Cardiac fibroblast (primary cell): ENCODE results near the gene C10orf88.
A peak's percentile ranks its signal among the peaks of the same experiment; 100 is the strongest.

Experiments
- DNase-seq, 2 donors: peaks; one replicate each; pipeline versions ENCODE4 v3.0.0 to v3.0.0-alpha.2; 2010; ENCODE audit warnings: low read depth in 2 of 2
- H3K4me3 ChIP-seq, 2 donors: replicated peaks in 1 of 2; 1 replicate in 1 of 2; 2 replicates in 1 of 2; pipeline ENCODE4 v1.5.1; 2011; ENCODE audit warnings: low read depth in 2 of 2, low read length in 2 of 2, mild to moderate bottlenecking in 2 of 2, moderate library complexity in 1 of 2
- TF ChIP-seq, protein P1 (sequence below): IDR thresholded peaks from one replicate; pipeline ENCODE4 v1.5.1; 2011; ENCODE audit warnings: low read depth, mild to moderate bottlenecking, low read length, inconsistent platforms

The C10orf88 gene, protein sequence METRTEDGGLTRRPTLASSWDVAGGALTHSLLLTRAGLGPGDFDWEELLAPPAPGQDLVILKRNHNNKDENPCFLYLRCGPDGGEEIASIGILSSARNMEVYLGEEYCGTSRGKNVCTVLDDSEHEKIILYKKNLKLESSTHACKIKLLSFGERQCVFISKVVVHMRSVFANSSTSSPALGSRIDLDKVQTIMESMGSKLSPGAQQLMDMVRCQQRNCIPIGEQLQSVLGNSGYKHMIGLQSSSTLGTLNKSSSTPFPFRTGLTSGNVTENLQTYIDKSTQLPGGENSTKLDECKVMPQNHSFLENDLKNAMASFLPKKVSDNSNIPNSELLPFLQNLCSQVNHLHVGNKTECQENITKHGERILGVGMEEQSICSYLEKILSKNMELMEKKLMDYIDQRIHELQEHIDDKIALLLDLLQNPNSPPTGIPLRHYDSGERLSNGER

DNA sequence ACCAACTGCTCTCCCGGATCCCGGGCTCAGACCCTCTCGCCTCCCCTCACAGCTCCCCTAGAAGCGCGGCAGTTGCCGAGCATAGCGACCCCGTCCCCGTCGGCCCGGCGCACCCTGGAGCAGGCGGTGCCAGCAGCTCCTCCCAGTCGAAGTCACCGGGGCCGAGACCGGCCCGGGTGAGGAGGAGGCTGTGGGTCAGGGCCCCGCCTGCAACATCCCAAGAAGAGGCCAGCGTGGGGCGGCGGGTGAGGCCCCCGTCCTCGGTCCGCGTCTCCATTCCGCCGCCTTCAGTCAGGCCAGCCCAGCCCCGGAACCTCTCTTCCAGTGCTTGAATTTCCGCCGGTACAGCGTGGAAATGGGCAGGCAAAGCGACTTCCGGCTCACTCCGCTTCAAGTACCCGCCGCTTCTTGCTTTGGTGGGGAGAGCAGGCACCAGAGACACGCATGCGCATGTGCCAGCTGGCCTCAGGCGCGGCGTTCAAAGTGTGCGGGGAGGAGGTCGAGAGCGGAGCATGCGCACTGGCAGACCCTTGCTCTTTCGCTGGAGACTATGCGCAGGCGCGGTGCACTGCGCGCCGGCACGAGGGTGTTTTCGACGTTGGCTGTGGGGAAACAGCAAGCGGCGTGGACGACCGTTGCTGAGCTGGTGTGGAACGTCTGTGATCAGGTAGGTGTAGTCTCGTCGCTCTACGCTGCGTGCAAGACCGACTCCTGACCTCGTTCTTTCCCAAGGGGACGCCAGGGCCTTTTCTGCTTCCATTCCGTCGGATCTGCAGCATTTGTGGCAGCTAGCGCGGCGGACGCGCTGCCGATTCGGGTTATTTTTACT is at the start of gene C10orf88:
Gene C10orf88, minus strand, starts transcription at position 326 of the 829 bp plus-strand sequence. Its CDS starts 49 bp downstream, at position 277.
- TF ChIP-seq, protein P1, sequence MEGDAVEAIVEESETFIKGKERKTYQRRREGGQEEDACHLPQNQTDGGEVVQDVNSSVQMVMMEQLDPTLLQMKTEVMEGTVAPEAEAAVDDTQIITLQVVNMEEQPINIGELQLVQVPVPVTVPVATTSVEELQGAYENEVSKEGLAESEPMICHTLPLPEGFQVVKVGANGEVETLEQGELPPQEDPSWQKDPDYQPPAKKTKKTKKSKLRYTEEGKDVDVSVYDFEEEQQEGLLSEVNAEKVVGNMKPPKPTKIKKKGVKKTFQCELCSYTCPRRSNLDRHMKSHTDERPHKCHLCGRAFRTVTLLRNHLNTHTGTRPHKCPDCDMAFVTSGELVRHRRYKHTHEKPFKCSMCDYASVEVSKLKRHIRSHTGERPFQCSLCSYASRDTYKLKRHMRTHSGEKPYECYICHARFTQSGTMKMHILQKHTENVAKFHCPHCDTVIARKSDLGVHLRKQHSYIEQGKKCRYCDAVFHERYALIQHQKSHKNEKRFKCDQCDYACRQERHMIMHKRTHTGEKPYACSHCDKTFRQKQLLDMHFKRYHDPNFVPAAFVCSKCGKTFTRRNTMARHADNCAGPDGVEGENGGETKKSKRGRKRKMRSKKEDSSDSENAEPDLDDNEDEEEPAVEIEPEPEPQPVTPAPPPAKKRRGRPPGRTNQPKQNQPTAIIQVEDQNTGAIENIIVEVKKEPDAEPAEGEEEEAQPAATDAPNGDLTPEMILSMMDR = no peak
- H3K4me3 ChIP-seq = peak within 1 kb of the TSS; percentile 91 to 92
- DNase-seq = peak; percentile 99 to 100

DNA sequence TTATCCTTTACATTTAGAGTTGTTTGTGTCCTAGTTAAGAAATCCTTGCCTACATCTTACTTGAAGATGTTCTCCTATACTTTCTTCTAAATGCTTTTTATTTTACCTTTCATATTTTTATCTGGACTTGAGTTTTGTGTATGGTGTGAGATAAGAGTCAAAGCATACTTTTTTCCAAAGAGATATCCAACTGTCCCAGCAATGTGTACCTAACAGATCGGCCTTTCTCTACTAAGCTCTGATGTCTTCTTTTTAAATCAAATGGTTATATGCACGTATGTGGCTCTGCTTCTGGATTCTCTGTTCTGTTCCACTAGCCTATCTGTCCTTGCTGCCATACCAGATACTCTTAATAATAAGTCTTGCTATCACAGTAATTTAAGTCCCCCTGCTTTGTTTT is 47.3 kb upstream of the C10orf88 start:
- no peak for DNase-seq
- TF ChIP-seq, protein P1 = no peak
- H3K4me3 ChIP-seq = no peak overlapping the region

DNA sequence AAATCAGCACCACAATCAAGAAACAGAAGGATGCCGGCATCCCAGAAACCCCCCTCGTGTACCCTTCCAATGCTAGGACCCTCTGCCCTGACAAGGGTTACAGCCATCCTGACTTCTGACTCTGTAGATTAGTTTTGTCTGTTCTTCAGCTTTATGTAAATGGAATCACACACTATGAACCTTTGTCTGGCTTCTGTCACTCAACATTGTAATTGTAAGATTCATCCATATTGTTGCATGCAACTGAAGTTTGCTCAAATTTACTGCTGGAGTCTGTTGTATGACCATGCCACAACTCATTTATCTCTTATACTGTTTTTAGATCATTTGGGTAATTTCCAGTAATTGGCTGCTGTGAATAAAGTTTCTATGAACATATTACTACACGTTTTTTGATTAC is 46.1 kb upstream of the C10orf88 start:
- no peak overlapping the region for H3K4me3 ChIP-seq
- no peak for DNase-seq
- TF ChIP-seq, protein P1 = no peak

DNA sequence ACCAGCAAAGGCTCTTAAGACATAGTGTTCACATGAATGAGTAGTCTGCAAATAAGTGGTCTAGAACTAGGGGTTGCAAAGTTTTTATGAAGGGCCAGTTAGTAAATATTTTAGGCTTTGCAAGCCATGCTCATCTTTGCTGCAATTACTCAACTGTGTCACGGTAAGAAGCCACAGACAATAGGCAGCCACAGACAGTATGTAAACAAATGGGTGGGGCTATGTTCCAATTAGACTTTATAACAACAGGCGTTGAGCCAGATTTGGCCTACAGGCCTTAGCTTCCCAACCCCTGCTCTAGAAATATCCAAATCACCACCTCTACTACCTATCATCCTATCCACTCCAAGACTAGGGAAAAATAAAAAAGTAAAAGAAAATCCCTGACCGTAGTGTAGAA is 45.3 kb upstream of the C10orf88 start:
- H3K4me3 ChIP-seq = no peak overlapping the region
- TF ChIP-seq, protein P1 = no peak
- peak in 1 of 2 donors; percentile 7 for DNase-seq

DNA sequence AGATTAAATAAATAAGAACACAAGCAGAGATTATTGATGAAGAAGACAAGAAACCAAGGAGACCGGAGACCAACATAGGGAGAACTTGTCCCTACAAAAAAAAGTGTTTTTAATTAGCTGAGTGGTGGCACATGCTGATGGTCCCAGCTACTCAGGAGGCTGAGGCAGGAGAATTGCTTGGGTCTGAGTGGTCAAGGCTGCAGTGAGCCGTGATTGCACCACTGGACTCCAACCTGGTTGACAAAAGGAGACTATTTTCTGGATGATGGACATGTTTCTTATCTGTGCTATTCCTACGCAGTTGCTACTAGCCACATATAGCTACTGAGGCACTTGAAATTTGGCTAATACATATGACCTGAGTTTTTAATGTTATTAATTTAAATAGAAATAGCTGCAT is 44.9 kb upstream of the C10orf88 start:
- DNase-seq = no peak
- H3K4me3 ChIP-seq = no peak overlapping the region
- TF ChIP-seq, protein P1 = no peak

DNA sequence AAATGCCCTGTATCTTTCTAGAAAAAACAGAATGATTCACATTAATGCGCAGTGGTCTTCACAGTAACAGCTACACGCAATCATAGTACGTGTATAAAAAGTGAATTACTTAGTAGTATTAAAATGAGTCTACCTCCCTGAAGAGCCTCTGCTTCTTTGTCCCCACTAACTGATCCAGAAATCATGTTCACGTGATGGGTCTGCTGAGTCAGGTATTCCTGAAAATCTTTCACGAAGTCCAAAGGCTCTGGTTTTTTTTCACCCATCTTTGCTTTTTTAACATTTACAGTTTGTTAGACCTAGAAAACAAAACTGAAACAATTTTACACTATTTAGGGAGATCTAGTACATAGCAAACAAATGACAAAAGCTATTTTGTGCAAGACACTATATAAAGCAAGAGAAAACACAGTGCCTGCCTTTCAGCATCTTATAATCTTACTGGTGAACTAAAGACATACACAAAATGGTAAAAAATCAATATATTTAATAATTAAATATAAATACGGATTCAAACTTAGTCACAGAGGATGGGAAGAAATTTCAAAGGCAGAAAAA is 44.4 kb upstream of the C10orf88 start:
- TF ChIP-seq, protein P1 = no peak
- H3K4me3 ChIP-seq = no peak overlapping the region
- no peak for DNase-seq
